K562 treated with DMSO at 1 percent for 48 hours (cell line): Measurements from ENCODE around the gene MAEL. TPM values are rescaled to one million over a fixed set of nuclear protein-coding genes. Genes with fewer than 3 reads are reported as not detected.

Experiments
- total RNA-seq: library from RNA; unstranded; fragments of 300-600 nt; gene quantifications from 2 replicates; pipeline ENCODE4 v1.2.3, GENCODE V29; 2022; ENCODE audit warnings: low replicate concordance; ENCODE audit errors: extremely low read depth

The MAEL gene
- total RNA-seq: not detected in 2 replicates

DNA sequence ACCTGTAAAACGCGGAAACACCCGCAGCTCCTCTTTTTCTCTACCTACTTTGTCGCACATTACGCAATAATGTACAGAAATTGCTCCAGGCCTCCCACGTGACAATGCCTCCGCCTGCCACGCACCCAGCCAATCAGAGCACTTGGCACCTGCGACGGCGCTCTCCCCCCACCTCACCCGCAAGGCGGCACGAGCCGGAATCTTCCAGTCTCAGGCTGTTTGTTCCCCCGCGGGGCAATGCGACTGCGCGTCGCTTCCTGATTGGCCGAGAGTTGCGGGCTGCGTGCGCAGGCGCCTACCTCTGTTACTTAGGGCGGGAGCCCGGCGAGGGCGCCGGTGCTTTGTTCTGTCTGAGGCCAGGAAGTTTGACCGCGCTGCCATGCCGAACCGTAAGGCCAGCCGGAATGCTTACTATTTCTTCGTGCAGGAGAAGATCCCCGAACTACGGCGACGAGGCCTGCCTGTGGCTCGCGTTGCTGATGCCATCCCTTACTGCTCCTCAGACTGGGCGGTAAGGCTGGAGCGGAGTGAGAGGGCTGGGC, at the start of gene MAEL:
Gene MAEL (plus strand): TSS at position 307 of the 542 bp plus-strand sequence. CDS start 73 bp downstream, at position 380.

DNA sequence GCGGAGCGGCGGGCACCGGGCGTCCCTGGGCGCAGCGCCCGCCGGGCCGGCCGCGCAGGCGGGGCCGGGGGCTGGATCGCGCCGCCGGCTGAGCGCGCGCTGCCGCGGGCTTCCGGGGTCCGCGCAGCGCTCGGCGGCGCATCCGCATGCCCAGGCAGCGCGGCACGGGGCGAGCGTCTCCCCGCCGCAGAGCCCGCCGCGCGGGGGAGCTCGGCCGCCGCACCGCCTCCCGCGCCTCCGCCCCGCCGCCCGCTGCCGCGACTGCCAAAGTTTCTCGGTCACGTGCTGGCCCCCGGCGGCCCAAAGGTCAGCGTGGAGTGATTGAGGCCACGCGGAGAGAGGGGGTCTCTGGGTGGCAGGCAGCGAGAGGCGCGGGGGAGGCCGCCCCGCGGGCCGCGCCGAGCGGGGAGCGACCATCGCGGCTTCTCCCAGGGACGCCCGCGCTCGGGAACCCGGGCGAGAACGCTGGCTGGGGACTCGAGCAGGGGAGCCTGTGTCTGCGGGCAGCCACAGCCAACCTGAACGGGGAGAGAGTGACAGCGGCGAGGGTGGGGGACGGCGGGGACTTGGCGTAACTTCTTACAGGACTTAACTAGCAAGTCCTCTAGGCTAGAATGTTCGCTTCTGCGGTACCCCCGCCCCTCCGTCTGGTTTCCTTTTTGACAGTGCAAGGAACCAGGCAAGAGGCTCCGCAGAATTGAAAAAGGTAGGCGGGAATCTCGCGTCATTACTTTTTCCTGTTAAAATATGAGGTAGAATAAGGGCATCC, 13.5 kb upstream of the MAEL start, which contains the start of gene ILDR2:
Gene ILDR2 (minus strand): TSS at position 180 of the 769 bp plus-strand sequence. CDS start 272 bp downstream, outside the sequence.

Other genes with a start within 250 kb of the MAEL start
- not detected in 2 replicates for gene POGK, start 149.8 kb upstream of the MAEL start, total RNA-seq
- not detected in 2 replicates for gene TADA1, start 113.0 kb upstream of the MAEL start, total RNA-seq
- not detected in 2 replicates for gene ILDR2, start 13.7 kb upstream of the MAEL start, total RNA-seq
- gene GPA33, start 101.1 kb downstream of the MAEL start, total RNA-seq: not detected in 2 replicates
- gene STYXL2, start 104.8 kb downstream of the MAEL start, total RNA-seq: not detected in 2 replicates
- not detected in 2 replicates for gene POU2F1, start 231.6 kb downstream of the MAEL start, total RNA-seq